ENCODE data around the gene AIRE.

GRCh38 chr21:44332965-44333364, 47.3 kb downstream of the AIRE start:
- TF ChIP-seq CTCF (IDR thresholded peaks at IDR 0.05) (no peak), EZH2 (IDR thresholded peaks at IDR 0.05) (no peak), EZH2phosphoT487 (IDR thresholded peaks at IDR 0.05) (no peak)
